Stimulated activated CD8-positive, alpha-beta memory T cell treated with anti-CD3 and anti-CD28 coated beads, Interleukin-2, amount 100 ng/mL, for 1 hour (primary cell): ENCODE measurements around the gene IFNAR1.
"Not testable (repeated sequence)": the region's sequence is repeated elsewhere in the genome, so short reads cannot be mapped to it uniquely, and the experiment has no call there.

ENCODE experiments used
- DNase-seq, 2 donors: peaks; one replicate each; pipeline ENCODE4 v3.0.0-alpha.2; 2020; ENCODE audit warnings: low read depth in 2 of 2

The IFNAR1 gene

GRCh38 chr21:33348706-33349105 is 23.9 kb downstream of the IFNAR1 start:
- DNase-seq, result no peak

GRCh38 chr21:33350676-33351075 is 25.9 kb downstream of the IFNAR1 start:
- no peak for DNase-seq

GRCh38 chr21:33355355-33355754 is 30.6 kb downstream of the IFNAR1 start:
- DNase-seq, result no peak

- DNase-seq, result no peak
Observed at GRCh38 chr21:33355996-33356395, 31.2 kb downstream of the IFNAR1 start.

GRCh38 chr21:33357177-33357576 is 32.4 kb downstream of the IFNAR1 start:
- DNase-seq, result no peak

- DNase-seq, result no peak
Observed at GRCh38 chr21:33359446-33359845, 34.7 kb downstream of the IFNAR1 start.

- no peak for DNase-seq
Observed at GRCh38 chr21:33360281-33360680, 35.5 kb downstream of the IFNAR1 start.

- DNase-seq, result peak; percentile 78 to 81
Observed at GRCh38 chr21:33360881-33361602, 36.3 kb downstream of the IFNAR1 start.

- DNase-seq, result no peak
Observed at GRCh38 chr21:33362044-33362555, 37.3 kb downstream of the IFNAR1 start.

- not testable (repeated sequence) for DNase-seq
Observed at GRCh38 chr21:33363911-33364609, 39.3 kb downstream of the IFNAR1 start.

GRCh38 chr21:33364830-33365229 is 40.1 kb downstream of the IFNAR1 start:
- DNase-seq, result no peak

GRCh38 chr21:33367309-33367973 is 42.7 kb downstream of the IFNAR1 start:
- DNase-seq, result no peak

GRCh38 chr21:33368124-33368523 is 43.4 kb downstream of the IFNAR1 start:
- no peak for DNase-seq

GRCh38 chr21:33368576-33368975 is 43.8 kb downstream of the IFNAR1 start:
- DNase-seq, result no peak

- no peak for DNase-seq
Observed at GRCh38 chr21:33369586-33369985, 44.8 kb downstream of the IFNAR1 start.

- no peak for DNase-seq
Observed at GRCh38 chr21:33370305-33370704, 45.5 kb downstream of the IFNAR1 start.

GRCh38 chr21:33371366-33371765 is 46.6 kb downstream of the IFNAR1 start:
- DNase-seq, result no peak

- DNase-seq, result no peak
Observed at GRCh38 chr21:33372582-33372981, 47.8 kb downstream of the IFNAR1 start.

GRCh38 chr21:33373451-33373850 is 48.7 kb downstream of the IFNAR1 start:
- no peak for DNase-seq

- no peak for DNase-seq
Observed at GRCh38 chr21:33374080-33374449, 49.3 kb downstream of the IFNAR1 start.

GRCh38 chr21:33374450-33375096 is 49.8 kb downstream of the IFNAR1 start:
- DNase-seq, result peak; percentile 24 to 35

- no peak for DNase-seq
Observed at GRCh38 chr21:33375101-33375644, 50.4 kb downstream of the IFNAR1 start.
